ENCODE measurements around the gene DTNB.
"Not testable (repeated sequence)": the region's sequence is repeated elsewhere in the genome, so short reads cannot be mapped to it uniquely, and the experiment has no call there.

DTNB gene

DNA sequence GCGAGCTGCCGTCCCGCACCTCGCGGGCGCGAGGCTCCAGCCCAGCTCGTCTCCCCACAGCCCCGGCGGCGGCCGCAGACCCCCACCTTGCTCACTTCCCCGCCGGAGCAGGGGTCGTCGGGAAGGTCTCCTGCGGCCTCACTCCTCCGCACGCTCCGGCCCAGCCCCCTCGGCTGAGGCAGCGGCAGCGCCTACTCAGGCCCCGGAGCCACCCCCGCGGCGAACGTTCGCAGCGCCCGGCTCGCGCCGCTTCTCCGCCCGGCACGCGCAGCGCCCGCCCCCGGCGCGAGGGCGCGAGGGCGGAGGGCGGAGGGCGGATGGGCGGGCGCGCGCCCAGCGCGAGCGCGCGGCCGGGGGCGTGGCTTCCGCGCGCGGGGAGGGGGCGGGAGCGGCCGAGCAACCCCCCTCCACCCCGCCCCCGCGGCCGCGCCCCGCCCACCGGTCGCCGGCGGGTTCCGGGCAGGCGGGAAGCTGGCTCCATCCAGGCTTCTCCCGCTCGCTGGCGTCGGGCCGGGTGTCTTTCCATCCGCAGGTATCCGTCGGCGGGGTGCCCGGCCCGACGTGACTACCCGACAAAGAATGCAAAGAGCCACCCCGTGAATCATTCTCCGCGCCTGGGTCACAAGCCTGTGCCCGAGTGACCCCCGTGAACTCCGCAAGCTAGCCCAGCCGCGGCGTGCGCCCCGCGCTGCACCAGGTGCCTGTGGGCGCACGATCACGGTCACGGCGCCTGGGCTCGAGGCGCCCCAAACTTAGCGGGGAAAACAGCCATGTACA lies at the start of gene DTNB:
DTNB (minus strand) TSS at position 278 of the 777 bp plus-strand sequence. CDS start 20,917 bp downstream, outside the sequence.
- peak; percentile 72 for DNase-seq

DNA sequence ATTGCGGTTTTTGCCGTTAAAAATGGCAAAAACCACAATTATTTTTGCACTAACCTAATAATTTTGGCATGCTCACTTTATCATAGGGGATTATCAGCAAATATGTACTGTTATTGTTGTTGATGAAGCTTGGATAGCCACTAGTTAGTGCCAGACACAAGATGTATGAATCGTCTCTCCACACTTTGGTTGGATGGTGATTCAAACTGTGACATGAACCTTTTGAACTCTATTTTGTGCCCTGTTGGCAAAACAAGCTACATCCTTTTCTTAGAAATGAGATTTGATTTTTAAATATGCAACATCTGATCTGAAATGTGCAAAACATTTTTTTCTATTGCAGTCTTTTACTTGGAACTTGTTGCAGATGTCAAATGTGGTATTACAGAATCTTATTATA lies 48.8 kb upstream of the DTNB start:
- no peak for DNase-seq

GRCh38 chr2:25720575-25720974 lies 47.2 kb upstream of the DTNB start:
- DNase-seq: no peak

- DNase-seq: no peak
Measured at GRCh38 chr2:25714740-25715139, 41.4 kb upstream of the DTNB start.

DNA sequence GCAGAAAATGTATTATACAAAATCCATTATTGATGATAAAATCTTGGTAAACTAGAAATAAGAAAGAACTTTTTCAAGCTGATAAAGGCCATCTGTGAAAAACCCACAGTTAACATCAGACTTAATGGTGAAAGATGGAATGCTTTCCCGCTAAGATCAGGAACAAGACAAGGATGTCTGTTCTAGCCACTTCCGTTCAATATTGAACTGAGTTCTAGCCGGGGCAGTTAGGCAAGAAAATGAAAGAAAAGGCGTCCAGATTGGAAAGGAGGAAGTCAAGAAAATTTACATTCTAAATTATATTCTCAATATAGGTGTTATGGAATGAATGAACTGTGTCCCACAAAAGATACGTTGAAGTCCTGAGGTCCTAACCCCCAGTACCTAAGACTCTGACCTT lies 39.1 kb upstream of the DTNB start:
- no peak for DNase-seq

DNA sequence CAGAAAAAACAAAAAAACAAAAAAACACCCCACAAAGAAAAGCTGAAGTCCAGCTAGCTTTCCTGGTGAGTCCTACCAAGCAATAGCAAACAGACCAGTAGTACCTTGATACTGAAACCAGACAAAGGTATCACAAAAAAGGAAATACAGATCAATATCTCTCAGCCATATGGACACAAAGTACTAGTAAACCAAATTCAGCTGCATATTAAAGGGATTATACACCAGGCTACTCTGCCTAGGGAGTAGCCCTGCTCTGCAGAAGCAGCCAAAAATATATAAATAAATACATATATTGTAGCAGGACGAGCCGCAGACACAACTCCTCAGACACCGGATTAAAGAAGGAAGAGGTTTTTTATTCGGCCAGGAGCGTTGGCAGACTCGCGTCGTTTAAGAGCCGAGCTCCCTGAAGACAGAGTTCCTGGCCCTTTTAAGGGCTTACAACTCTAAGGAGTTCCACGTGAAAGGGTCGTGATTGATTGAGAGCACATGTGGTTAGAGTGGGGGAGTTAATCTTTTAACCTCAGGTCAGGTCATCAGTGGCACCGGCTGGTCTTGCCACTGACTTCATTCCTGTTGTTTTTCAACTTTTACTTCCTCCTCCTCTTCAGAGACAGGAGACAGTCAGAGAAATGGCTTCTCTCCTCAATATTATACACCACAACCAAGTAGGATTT lies 38.4 kb upstream of the DTNB start:
- DNase-seq: no peak

DNA sequence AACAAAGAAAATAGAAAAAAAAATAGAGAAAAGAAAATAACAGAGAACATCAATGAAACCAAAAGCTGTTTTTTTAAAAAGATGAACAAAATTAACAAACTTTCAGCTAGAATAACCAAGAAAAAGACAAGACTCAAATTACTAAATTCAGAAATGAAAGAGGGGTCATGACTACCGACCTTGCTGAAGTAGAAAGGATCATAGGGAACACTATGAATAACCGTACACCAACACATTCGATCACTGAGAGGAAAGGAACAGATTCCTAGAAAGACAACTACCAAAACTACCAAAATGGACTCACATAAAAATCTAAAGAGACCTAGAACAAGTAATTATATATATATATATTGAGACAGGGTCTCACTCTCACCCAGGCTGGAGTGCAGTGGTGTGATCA lies 37.4 kb upstream of the DTNB start:
- DNase-seq: no peak

- no peak for DNase-seq
Measured at GRCh38 chr2:25709349-25709748, 36.0 kb upstream of the DTNB start.

- DNase-seq: no peak
Measured at GRCh38 chr2:25707927-25708590, 34.7 kb upstream of the DTNB start.

DNA sequence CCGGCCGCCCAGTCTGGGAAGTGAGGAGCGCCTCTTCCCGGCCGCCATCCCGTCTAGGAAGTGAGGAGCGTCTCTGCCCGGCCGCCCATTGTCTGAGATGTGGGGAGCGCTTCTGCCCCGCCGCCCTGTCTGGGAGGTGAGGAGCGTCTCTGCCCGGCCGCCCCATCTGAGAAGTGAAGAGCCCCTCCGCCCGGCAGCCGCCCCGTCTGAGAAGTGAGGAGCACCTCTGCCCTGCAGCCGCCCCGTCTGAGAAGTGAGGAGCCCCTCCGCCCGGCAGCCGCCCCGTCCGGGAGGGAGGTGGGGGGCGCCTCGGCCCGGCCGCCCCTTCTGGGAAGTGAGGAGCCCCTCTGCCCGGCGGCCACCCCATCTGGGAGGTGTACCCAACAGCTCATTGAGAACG lies 32.2 kb upstream of the DTNB start:
- not testable (repeated sequence) for DNase-seq

DNA sequence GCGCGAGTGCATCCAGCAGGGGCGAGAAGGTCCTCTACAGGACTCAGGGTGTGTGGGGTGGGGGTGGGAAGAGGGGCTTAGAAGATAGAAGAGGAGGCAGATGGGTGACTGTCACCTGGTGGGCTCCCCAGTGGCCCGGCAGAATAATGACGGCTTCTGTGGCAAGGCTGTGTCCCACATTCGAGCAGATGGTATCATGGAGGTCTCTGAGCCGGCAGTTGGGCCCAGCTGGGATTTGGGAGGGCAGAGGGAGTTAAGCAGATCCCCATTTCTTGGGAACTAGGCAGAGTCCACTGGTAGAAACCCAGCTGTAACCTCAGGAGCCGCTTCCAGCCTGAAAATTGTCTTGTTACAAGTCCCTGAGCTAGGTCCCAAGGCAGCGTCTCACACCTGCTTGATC lies 28.4 kb upstream of the DTNB start:
- DNase-seq: no peak

GRCh38 chr2:25700221-25700660 lies 26.9 kb upstream of the DTNB start:
- DNase-seq: peak; percentile 46

DNA sequence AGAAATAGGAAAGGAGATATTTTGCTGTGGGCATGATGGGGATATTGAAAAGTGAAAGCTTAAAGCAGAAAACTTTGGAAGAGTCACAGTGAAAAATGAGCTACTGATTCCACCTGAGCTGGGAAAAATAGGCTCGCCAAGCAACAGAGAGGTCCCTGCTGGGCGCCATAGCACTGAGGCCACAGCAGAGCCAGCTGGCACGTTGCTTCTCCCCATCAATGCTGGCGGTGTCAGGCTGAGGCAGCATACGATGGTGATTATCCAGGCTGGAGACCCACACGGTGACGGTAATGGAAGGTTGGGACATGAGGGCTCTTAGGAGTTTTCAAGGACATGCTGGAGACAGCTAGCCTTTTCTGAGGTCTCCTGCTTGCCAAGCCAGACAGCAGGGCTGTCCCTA lies 25.8 kb upstream of the DTNB start:
- no peak for DNase-seq

GRCh38 chr2:25698752-25699151 lies 25.4 kb upstream of the DTNB start:
- DNase-seq: no peak

DNA sequence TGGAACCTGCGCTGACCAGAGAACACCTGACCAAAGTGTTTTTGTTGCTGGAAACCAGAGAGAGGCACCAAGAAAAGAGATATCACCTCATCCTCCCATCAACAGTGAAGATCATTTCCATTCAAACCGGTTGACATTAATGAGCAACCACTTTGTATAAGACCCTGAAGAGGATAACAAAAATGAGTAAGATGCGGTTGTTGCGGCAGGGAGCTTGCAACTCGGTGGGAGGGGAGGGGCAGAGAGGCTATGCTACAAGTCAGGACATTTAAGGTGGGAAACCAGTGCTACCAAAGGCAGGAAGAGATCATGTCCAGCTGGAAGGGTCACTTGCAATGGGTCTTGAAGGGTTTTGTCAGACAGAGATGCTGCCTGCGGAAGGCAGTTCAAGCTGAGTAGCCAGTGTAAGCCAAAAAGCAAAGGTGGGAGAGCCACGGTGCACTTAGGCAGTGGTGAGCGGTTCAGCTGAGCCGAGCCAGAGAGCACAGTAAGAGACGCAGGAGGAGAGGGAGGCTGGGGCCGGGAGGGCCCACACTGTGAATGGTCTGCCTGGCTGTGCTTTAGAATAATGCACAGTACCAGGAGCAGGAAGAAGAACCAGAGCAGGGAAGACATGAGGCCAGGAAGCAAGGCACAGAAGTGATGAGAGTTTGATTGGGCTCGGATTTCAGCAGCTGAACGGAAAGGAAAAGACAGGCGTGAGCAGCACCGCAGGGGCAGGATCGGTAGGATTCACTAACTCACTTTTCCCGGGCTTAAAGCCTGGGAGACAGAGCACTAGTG lies 24.4 kb upstream of the DTNB start:
- no peak for DNase-seq

- DNase-seq: no peak
Measured at GRCh38 chr2:25692737-25693445, 19.5 kb upstream of the DTNB start.

DNA sequence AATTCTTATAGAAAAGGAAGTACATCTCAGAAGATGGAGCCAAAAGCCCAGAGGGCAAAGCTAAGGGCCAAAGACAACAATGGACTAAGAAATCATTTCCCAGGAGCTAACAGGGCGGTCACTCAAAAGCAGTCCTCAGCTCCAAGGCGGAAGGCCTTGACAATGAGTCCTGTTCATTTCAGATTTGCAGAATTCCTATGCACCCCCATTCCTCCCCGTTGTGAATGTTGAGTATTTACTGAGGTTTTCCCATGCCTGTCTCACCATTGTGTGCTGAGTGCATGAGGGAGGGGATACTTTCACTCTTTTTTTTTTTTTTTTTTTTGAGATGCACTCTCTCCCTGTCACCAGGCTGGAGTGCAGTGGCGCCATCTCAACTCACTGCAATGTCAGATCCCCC lies 18.8 kb upstream of the DTNB start:
- DNase-seq: no peak

- DNase-seq: peak; percentile 24
Measured at GRCh38 chr2:25690058-25690457, 16.7 kb upstream of the DTNB start.

- no peak for DNase-seq
Measured at GRCh38 chr2:25688236-25688635, 14.9 kb upstream of the DTNB start.

DNA sequence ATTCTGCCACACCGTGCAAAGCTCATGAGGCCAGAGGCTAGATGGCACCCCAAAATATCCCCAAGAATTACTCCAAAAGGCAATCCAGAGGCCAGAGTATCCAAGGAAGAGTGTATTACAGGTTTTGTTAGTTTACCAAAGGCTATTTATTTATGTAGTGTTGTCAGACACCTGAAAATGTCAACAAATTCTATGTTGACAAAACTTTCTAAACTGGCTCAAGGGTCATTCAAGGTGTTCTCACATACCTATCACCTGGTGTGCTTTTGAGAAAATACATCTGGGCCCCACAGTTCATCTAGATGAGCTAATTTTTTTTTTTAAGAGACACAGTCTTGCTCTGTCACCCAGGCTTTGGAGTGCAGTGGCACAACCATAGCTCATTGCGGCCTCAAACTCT lies 12.4 kb upstream of the DTNB start:
- DNase-seq: no peak

GRCh38 chr2:25684577-25685473 lies 11.4 kb upstream of the DTNB start:
- no peak for DNase-seq

Measured in NCI-H1436 (cell line).